GM23338 (cell line): ENCODE data around the gene AK9.

Source experiments
- CTCF ChIP-seq, 2 experiments: fragments of 200-600 bp in 1 of 2; sonication (generic) in 1 of 2; conservative IDR thresholded peaks; 2 replicates each; pipeline versions ENCODE4 v1.5.1 to v1.6.1; 2016 to 2017; ENCODE audit warnings: antibody characterized with exemption in 2 of 2, low read depth in 2 of 2, mild to moderate bottlenecking in 2 of 2, moderate library complexity in 1 of 2
- EZH2 ChIP-seq: fragments of 200-600 bp; sonication (generic); IDR thresholded peaks from one replicate; pipeline ENCODE4 v1.8.0; 2017; ENCODE audit warnings: antibody characterized with exemption, mild to moderate bottlenecking, low read depth; ENCODE audit not compliant: unreplicated experiment
- EZH2phosphoT487 ChIP-seq: fragments of 200-600 bp; sonication (generic); IDR thresholded peaks from one replicate; pipeline ENCODE4 v1.8.1; 2018; ENCODE audit warnings: antibody characterized with exemption; ENCODE audit not compliant: unreplicated experiment
- JUNB ChIP-seq: IDR thresholded peaks from one replicate; pipeline ENCODE4 v1.6.1; 2016; ENCODE audit warnings: antibody characterized with exemption; ENCODE audit not compliant: unreplicated experiment
- POLR2AphosphoS5 ChIP-seq: IDR thresholded peaks from 2 replicates; pipeline ENCODE4 v1.6.1; 2016; ENCODE audit warnings: antibody characterized with exemption, low read depth
- REST ChIP-seq: IDR thresholded peaks from one replicate; pipeline ENCODE4 v1.6.1; 2018; ENCODE audit warnings: antibody characterized with exemption; ENCODE audit not compliant: unreplicated experiment
- ZNF331 ChIP-seq: fragments of 250-450 bp; sonication (Bioruptor Pico); IDR thresholded peaks from 2 replicates; pipeline ENCODE4 v1.5.0; 2020; ENCODE audit warnings: low read depth, mild to moderate bottlenecking, moderate library complexity
- ZNF462 ChIP-seq: fragments of 250-450 bp; sonication (Bioruptor Pico); IDR thresholded peaks from 2 replicates; pipeline ENCODE4 v1.5.0; 2020; ENCODE audit warnings: mild to moderate bottlenecking, moderate library complexity

DNA sequence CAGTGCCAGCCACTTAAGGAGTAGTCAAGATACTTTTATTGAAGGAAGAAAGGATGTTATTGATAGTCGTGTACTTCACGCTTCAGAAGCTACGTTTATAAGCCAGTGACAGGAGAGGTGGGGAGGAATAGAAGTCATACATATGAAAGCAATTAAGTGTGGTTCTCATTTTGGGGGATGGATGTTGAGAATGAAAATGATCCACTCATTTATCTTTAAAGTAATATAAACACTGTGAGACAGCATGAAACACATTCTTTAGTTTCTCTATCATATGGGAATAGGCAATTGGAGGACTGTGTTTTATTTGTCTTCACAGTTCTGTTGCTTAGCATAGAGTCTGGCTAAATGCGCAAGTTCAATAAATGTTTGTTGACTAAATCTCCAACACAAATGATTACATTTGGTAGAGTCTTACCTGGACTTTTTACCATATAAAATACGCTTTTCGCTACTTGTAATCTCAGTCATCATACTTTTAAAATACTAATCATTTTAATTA is 35.2 kb downstream of the AK9 start:
- TF ChIP-seq CTCF (conservative IDR thresholded peaks at IDR 0.05; ENCODE audit: low read depth in 2 of 2) (no peak), EZH2 (no peak), REST (no peak), EZH2phosphoT487 (no peak), JUNB (no peak), ZNF331 (CRISPR knock-in tag) (no peak), POLR2AphosphoS5 (no peak), ZNF462 (no peak)
